Measurements from ENCODE around the gene EPS15. TPM values are rescaled to one million over a fixed set of nuclear protein-coding genes. Genes with fewer than 3 reads are reported as not detected.

Gene EPS15
- total and polyA plus RNA-seq, 8 donors, result 9.9 to 42.0 (median 25.3) TPM

DNA sequence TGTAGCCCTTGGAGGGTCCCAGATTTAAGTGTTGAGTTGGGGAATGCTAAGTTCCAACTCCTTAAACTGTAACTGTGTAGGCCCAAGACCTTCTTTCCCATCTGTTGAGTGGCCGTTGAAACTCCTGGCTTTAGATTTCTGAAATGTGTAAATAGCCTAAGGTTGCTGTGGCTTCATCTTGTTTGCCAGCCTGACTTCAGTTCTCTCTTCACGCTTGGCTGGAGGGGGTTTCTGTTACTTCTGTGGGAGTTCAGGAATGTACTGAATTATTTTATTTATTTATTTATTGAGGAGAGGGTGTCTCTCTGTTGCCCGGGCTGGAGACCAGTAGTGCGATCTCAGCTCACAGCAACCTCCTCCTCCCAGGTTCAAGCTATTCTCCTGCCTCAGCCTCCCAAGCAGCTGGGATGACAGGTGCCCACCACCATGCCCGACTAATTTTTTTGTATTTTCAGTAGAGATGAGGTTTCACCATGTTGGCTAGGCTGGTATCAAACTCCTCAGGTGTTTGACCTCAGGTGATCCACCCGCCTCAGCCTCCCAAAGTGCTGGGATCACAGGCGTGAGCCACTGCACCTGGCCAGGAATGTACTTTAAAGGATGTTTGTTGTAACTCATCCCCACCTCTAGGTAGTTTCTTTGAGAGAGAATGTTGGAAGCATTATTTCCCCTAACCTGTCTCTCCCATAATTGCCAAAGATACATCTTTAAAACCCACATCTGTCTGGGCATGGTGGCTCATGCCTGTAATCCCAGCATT, 194.6 kb downstream of the EPS15 start:
- no peak for TF ChIP-seq CTCF (IDR thresholded peaks at IDR 0.05)
- no peak overlapping the region for H3K27ac ChIP-seq
- no peak for ATAC-seq
- no peaks in the 10 kb centered on the region for H3K27me3 ChIP-seq
- no peak for FAIRE-seq
- WGBS, 2 donors, result 90 to 91% methylated on average over 7 of the region's 7 CpGs
- H3K4me1 ChIP-seq, result peaks cover 0 to 8% (median 5%) of the 10 kb centered on the region in 3 donors
- H3K36me3 ChIP-seq, result no peaks in the 10 kb centered on the region
- H3K4me3 ChIP-seq, result no peak overlapping the region
- no peaks in the 10 kb centered on the region for H3K9me3 ChIP-seq
- no peak for DNase-seq
- intact Hi-C loops (cut with DNase I), result no loop called here

DNA sequence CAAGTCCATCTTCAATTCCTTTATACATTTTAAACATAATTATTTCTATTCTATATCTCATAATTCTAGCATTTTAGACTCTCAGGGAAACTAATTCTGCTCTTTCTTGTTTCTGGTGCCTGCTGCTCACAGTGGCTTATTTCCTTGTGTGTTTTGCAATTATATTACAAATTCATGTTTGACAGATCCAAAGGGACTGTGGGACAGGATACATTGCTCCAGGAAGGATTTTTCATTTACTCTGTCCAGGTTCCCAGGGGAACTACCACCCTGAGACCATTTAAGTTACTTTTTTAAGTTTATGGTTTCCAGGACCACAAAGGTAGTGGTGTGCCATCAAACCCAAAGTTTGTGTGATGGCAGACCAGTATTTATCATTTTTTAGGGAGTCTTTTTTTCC, 195.3 kb downstream of the EPS15 start:
- no peak for DNase-seq
- H3K27ac ChIP-seq, result no peak overlapping the region

DNA sequence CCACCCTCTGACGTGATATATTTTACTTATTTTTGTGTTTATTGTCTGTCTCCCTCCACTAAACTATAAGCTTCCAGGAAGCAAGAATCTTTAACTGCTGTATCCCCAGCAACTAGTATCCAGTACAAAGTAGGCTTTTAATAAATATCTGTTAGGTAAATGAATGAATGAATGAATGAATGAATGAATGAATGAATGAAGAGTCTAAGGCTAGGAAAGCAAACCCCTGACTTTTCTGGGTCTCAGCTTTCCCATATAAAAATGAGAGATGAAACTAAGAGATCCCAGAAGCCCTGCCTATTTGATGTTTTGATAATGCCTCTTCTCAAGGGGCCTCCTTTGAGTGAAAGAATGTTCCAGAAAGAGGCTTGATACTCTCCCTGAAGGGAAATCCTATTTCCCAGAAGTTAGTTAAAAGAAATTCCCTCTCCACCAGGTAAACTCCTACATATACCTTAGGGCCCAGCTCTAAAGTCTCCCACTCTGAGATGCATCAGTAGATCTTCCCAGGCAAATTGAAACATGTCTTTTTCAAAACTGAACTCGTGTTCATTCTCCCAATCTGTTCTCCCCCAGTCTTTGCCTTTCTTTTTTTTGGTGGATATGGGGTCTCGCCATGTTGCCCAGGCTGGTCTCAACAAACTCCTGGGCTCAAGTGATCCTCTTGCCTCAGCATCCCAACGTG, 196.5 kb downstream of the EPS15 start:
- DNase-seq (no peak), ATAC-seq (no peak), FAIRE-seq (no peak)
- Histone ChIP-seq H3K4me1 (no peaks in the 10 kb centered on the region), H3K4me3 (no peak overlapping the region), H3K27ac (no peak overlapping the region), H3K27me3 (no peaks in the 10 kb centered on the region), H3K9me3 (no peaks in the 10 kb centered on the region), H3K36me3 (no peaks in the 10 kb centered on the region)
- intact Hi-C loops (cut with DNase I), result no loop called here
- TF ChIP-seq CTCF (IDR thresholded peaks at IDR 0.05), result no peak
- WGBS, 2 donors, result 93 to 99% methylated on average over 4 of the region's 4 CpGs

More for the DNA sequence above, 195.3 kb downstream of the EPS15 start:
- H3K4me1 ChIP-seq, result peaks cover 0 to 4% (median 0%) of the 10 kb centered on the region in 3 donors
- no peaks in the 10 kb centered on the region for H3K36me3 ChIP-seq
- H3K4me3 ChIP-seq, result no peak overlapping the region
- FAIRE-seq (no peak), ATAC-seq (peak in 2 of 4 donors; percentile 48 to 62)
- intact Hi-C loops (cut with DNase I), result no loop called here
- H3K9me3 ChIP-seq, result no peaks in the 10 kb centered on the region
- H3K27me3 ChIP-seq, result no peaks in the 10 kb centered on the region
- TF ChIP-seq CTCF (IDR thresholded peaks at IDR 0.05), result no peak

- intact Hi-C loops (cut with DNase I), result no loop called here
- FAIRE-seq, result no peak
- H3K4me1 ChIP-seq, result peaks cover 2 to 5% (median 5%) of the 10 kb centered on the region in 3 donors
These were observed 197.2 kb downstream of the EPS15 start for GRCh38 chr1:51321924-51322280.

More at GRCh38 chr1:51321924-51322280, 197.2 kb downstream of the EPS15 start:
- DNase-seq, result no peak
- Histone ChIP-seq H3K4me3 (no peak overlapping the region), H3K9me3 (no peaks in the 10 kb centered on the region), H3K27me3 (no peaks in the 10 kb centered on the region), H3K36me3 (no peaks in the 10 kb centered on the region), H3K27ac (no peak overlapping the region)
- 93 to 95% methylated on average over 2 of the region's 2 CpGs for WGBS, 2 donors
- TF ChIP-seq CTCF (IDR thresholded peaks at IDR 0.05), result no peak
- ATAC-seq, result no peak

Measured in pancreas (tissue), 10 donors.